Fibroblast of lung (primary cell): ENCODE measurements around the gene HBP1. TPM values are rescaled to one million over a fixed set of nuclear protein-coding genes. Genes with fewer than 3 reads are reported as not detected.

Experiments used
- DNase-seq, 2 donors: peaks; one replicate each; pipeline versions ENCODE4 v3.0.0 to v3.0.0-alpha.2; 2010; ENCODE audit warnings: low read depth in 2 of 2
- H2AFZ ChIP-seq: 2 replicates; pipeline ENCODE4 v1.5.1; 2012; ENCODE audit warnings: low read length, control low read depth, inconsistent platforms
- H3K27ac ChIP-seq: 2 replicates; pipeline ENCODE4 v1.5.1; 2011; ENCODE audit warnings: low read length, control low read depth; ENCODE audit not compliant: insufficient read depth
- H3K27me3 ChIP-seq: 2 replicates; pipeline ENCODE4 v1.5.1; 2011; ENCODE audit warnings: mild to moderate bottlenecking, low read length; ENCODE audit not compliant: control insufficient read depth, insufficient read depth
- H3K36me3 ChIP-seq: 2 replicates; pipeline ENCODE4 v1.5.1; 2011; ENCODE audit warnings: low read length; ENCODE audit not compliant: control insufficient read depth, insufficient read depth
- H3K4me1 ChIP-seq: 2 replicates; pipeline ENCODE4 v1.5.1; 2011; ENCODE audit warnings: low read length; ENCODE audit not compliant: control insufficient read depth, insufficient read depth; ENCODE audit errors: extremely low read depth
- H3K4me2 ChIP-seq: 2 replicates; pipeline ENCODE4 v1.5.1; 2011; ENCODE audit warnings: low read length, control low read depth; ENCODE audit not compliant: insufficient read depth; ENCODE audit errors: extremely low read depth
- H3K4me3 ChIP-seq, 4 experiments: fragments of 200-600 bp in 1 of 4; sonication (generic) in 1 of 4; replicated peaks in 1 of 4; 2 replicates each; pipeline ENCODE4 v1.5.1; 2011 to 2016; ENCODE audit warnings: low read length in 4 of 4, low read depth in 3 of 4, mild to moderate bottlenecking in 3 of 4, control low read depth in 2 of 4, inconsistent platforms in 1 of 4, mixed read lengths in 1 of 4; ENCODE audit not compliant: insufficient read depth in 1 of 4; ENCODE audit errors: control extremely low read depth in 1 of 4
- H3K79me2 ChIP-seq: 2 replicates; pipeline ENCODE4 v1.5.1; 2012; ENCODE audit warnings: mild to moderate bottlenecking, low read length, inconsistent platforms; ENCODE audit not compliant: control insufficient read depth, insufficient read depth
- H3K9ac ChIP-seq: 2 replicates; pipeline ENCODE4 v1.5.1; 2011; ENCODE audit warnings: mild to moderate bottlenecking, low read length, control low read depth; ENCODE audit not compliant: insufficient read depth
- H3K9me3 ChIP-seq: 2 replicates; pipeline ENCODE4 v1.5.1; 2012; ENCODE audit warnings: low read depth, low read length; ENCODE audit not compliant: control insufficient read depth, insufficient read depth
- H4K20me1 ChIP-seq: 2 replicates; pipeline ENCODE4 v1.5.1; 2011; ENCODE audit warnings: low read length; ENCODE audit not compliant: control insufficient read depth, insufficient read depth; ENCODE audit errors: extremely low read depth
- CTCF ChIP-seq, 2 donors: IDR thresholded peaks in 1 of 2; conservative IDR thresholded peaks in 1 of 2; 1 replicate in 1 of 2; 2 replicates in 1 of 2; pipeline ENCODE4 v1.5.1; 2011 to 2012; ENCODE audit warnings: low read length in 2 of 2, control low read depth in 1 of 2, inconsistent platforms in 1 of 2, low read depth in 1 of 2, mild to moderate bottlenecking in 1 of 2
- EZH2 ChIP-seq: IDR thresholded peaks from 2 replicates; pipeline ENCODE4 v1.5.1; 2012; ENCODE audit warnings: low read length, control low read depth, mild to moderate bottlenecking; ENCODE audit errors: missing control alignments
- polyA plus RNA-seq, 2 donors: library from polyadenylated mRNA; depleted of rRNA in 1 of 2; stranded (reverse) in 1 of 2; unstranded in 1 of 2; fragments of >200 nt; gene quantifications; 2 replicates each; pipeline ENCODE4 v1.2.1, GENCODE V29; 2011 to 2012; ENCODE audit warnings: missing spikeins in 1 of 2
- total RNA-seq: library from RNA; depleted of rRNA; stranded (reverse); fragments of >200 nt; gene quantifications from 2 replicates; pipeline ENCODE4 v1.2.1, GENCODE V29; 2014

The HBP1 gene
- total and polyA plus RNA-seq, 2 donors (not counting 1 experiment from before 2014, with no cell fraction given) = 72.9 to 122 TPM

GRCh38 chr7:107147464-107148393 lies 21.1 kb upstream of the HBP1 start:
- peak; percentile 35 to 57 for DNase-seq
- Histone ChIP-seq H3K4me1 (peaks cover 4% of the 10 kb centered on the region), H2AFZ (peak overlapping the region; percentile 23)

GRCh38 chr7:107148721-107149120 lies 20.1 kb upstream of the HBP1 start:
- TF ChIP-seq EZH2 (no peak), CTCF (conservative IDR thresholded peaks at IDR 0.05 in 1 of 2, IDR thresholded peaks at IDR 0.05 in 1 of 2; ENCODE audit: low read depth in 1 of 2, low read length in 2 of 2) (no peak)
- Histone ChIP-seq H2AFZ (no peak overlapping the region), H3K4me2 (no peak overlapping the region), H3K4me3 (no peak overlapping the region), H4K20me1 (no peaks in the 10 kb centered on the region), H3K9ac (no peak overlapping the region), H3K27me3 (no peaks in the 10 kb centered on the region), H3K79me2 (no peaks in the 10 kb centered on the region), H3K4me1 (peaks cover 4% of the 10 kb centered on the region), H3K9me3 (no peaks in the 10 kb centered on the region), H3K36me3 (no peaks in the 10 kb centered on the region), H3K27ac (no peak overlapping the region)
- DNase-seq = no peak

More at GRCh38 chr7:107147464-107148393, 21.1 kb upstream of the HBP1 start:
- no peaks in the 10 kb centered on the region for H3K79me2 ChIP-seq
- H3K27ac ChIP-seq = no peak overlapping the region
- no peaks in the 10 kb centered on the region for H3K27me3 ChIP-seq
- no peak for TF ChIP-seq EZH2
- TF ChIP-seq CTCF (conservative IDR thresholded peaks at IDR 0.05 in 1 of 2, IDR thresholded peaks at IDR 0.05 in 1 of 2; ENCODE audit: low read depth in 1 of 2, low read length in 2 of 2) = peak; percentile 75 to 77
- peak overlapping the region; percentile 13 for H3K4me2 ChIP-seq
- H4K20me1 ChIP-seq = no peaks in the 10 kb centered on the region
- H3K9me3 ChIP-seq = no peaks in the 10 kb centered on the region
- H3K36me3 ChIP-seq = no peaks in the 10 kb centered on the region
- H3K4me3 ChIP-seq = no peak overlapping the region
- H3K9ac ChIP-seq = no peak overlapping the region

GRCh38 chr7:107149863-107150262 lies 18.9 kb upstream of the HBP1 start:
- H3K79me2 ChIP-seq = no peaks in the 10 kb centered on the region
- TF ChIP-seq EZH2 (no peak), CTCF (conservative IDR thresholded peaks at IDR 0.05 in 1 of 2, IDR thresholded peaks at IDR 0.05 in 1 of 2; ENCODE audit: low read depth in 1 of 2, low read length in 2 of 2) (no peak)
- peaks cover 4% of the 10 kb centered on the region for H3K4me1 ChIP-seq
- H2AFZ ChIP-seq = no peak overlapping the region
- H4K20me1 ChIP-seq = no peaks in the 10 kb centered on the region
- no peak overlapping the region for H3K27ac ChIP-seq
- DNase-seq = no peak
- no peaks in the 10 kb centered on the region for H3K27me3 ChIP-seq
- no peaks in the 10 kb centered on the region for H3K36me3 ChIP-seq
- no peak overlapping the region for H3K9ac ChIP-seq
- no peaks in the 10 kb centered on the region for H3K9me3 ChIP-seq
- no peak overlapping the region for H3K4me3 ChIP-seq
- no peak overlapping the region for H3K4me2 ChIP-seq
